GM21723 (cell line): ENCODE measurements around the gene SMIM35.
A peak's percentile ranks its signal among the peaks of the same experiment; 100 is the strongest.

Source experiments
- ATAC-seq: cut with Tn5 transposase; IDR thresholded peaks from one replicate; pipeline ENCODE4 v1.9.1; 2021; ENCODE audit warnings: mild to moderate bottlenecking, moderate library complexity; ENCODE audit not compliant: unreplicated experiment

Gene SMIM35

GRCh38 chr11:118007040-118007439, 79.7 kb downstream of the SMIM35 start:
- no peak for ATAC-seq

- no peak for ATAC-seq
Observed at GRCh38 chr11:118006153-118006534, 80.6 kb downstream of the SMIM35 start.

GRCh38 chr11:118005224-118006152, 81.3 kb downstream of the SMIM35 start:
- no peak for ATAC-seq

- no peak for ATAC-seq
Observed at GRCh38 chr11:118004543-118005223, 82.1 kb downstream of the SMIM35 start.

GRCh38 chr11:118003456-118003855, 83.3 kb downstream of the SMIM35 start:
- no peak for ATAC-seq

GRCh38 chr11:118002541-118003423, 84.0 kb downstream of the SMIM35 start:
- no peak for ATAC-seq

GRCh38 chr11:118002010-118002540, 84.7 kb downstream of the SMIM35 start:
- no peak for ATAC-seq

- no peak for ATAC-seq
Observed at GRCh38 chr11:118001494-118001971, 85.2 kb downstream of the SMIM35 start.

- ATAC-seq: no peak
Observed at GRCh38 chr11:118000850-118001228, 85.9 kb downstream of the SMIM35 start.

- no peak for ATAC-seq
Observed at GRCh38 chr11:118000067-118000849, 86.5 kb downstream of the SMIM35 start.

GRCh38 chr11:117999354-117999993, 87.3 kb downstream of the SMIM35 start:
- no peak for ATAC-seq

GRCh38 chr11:117998664-117999353, 88.0 kb downstream of the SMIM35 start:
- ATAC-seq: no peak

GRCh38 chr11:117997823-117998579, 88.8 kb downstream of the SMIM35 start:
- ATAC-seq: peak; percentile 74

GRCh38 chr11:117997406-117997805, 89.4 kb downstream of the SMIM35 start:
- no peak for ATAC-seq

GRCh38 chr11:117996058-117996457, 90.7 kb downstream of the SMIM35 start:
- no peak for ATAC-seq

- no peak for ATAC-seq
Observed at GRCh38 chr11:117995472-117995871, 91.3 kb downstream of the SMIM35 start.

GRCh38 chr11:117993988-117994745, 92.6 kb downstream of the SMIM35 start:
- ATAC-seq: no peak
